Calu3 (cell line): ENCODE data around the gene TBC1D17. TPM values are rescaled to one million over a fixed set of nuclear protein-coding genes. Genes with fewer than 3 reads are reported as not detected.

Experiments
- BruUV-seq: library from RNA; stranded (reverse); fragments of 400-500 nt; replicated peaks from 2 replicates; lab custom pipeline; 2021; lab: Mats Ljungman, UMichigan
- CTCF ChIA-PET: fragments of 300-600 bp; sonication (Branson Sonifier 250); formaldehyde crosslinking; loops from one replicate; lab custom pipeline; 2022; ENCODE audit warnings: antibody characterized with exemption; lab: Charles Lee
- DNase-seq: peaks from one replicate; pipeline ENCODE4 v3.0.0; 2022
- H3K27ac Mint-ChIP-seq: one replicate; pipeline ENCODE4 v1.8.0; 2022; ENCODE audit warnings: mixed read lengths; ENCODE audit not compliant: unreplicated experiment
- H3K27me3 Mint-ChIP-seq: one replicate; pipeline ENCODE4 v1.8.0; 2022; ENCODE audit warnings: mixed read lengths; ENCODE audit not compliant: unreplicated experiment
- H3K36me3 Mint-ChIP-seq: one replicate; pipeline ENCODE4 v1.8.0; 2022; ENCODE audit warnings: mild to moderate bottlenecking, moderate library complexity, mixed read lengths; ENCODE audit not compliant: insufficient read depth, unreplicated experiment
- H3K4me1 Mint-ChIP-seq: one replicate; pipeline ENCODE4 v1.8.0; 2022; ENCODE audit warnings: mild to moderate bottlenecking, low read depth, mixed read lengths; ENCODE audit not compliant: unreplicated experiment
- H3K4me3 Mint-ChIP-seq: one replicate; pipeline ENCODE4 v1.8.0; 2022; ENCODE audit warnings: mild to moderate bottlenecking, low read depth, moderate library complexity, mixed read lengths; ENCODE audit not compliant: unreplicated experiment
- H3K9me3 Mint-ChIP-seq: one replicate; pipeline ENCODE4 v1.8.0; 2022; ENCODE audit warnings: low read depth, mixed read lengths; ENCODE audit not compliant: unreplicated experiment
- intact Hi-C: fragments of 100-400 bp; cut with micrococcal nuclease; formaldehyde crosslinking; loops from one replicate; pipeline ENCODE4 v1.10.0; 2022; ENCODE audit not compliant: unreplicated experiment
- total RNA-seq: library from RNA; stranded (reverse); gene quantifications from 2 replicates; pipeline ENCODE4 v1.2.3, GENCODE V29; 2022
- TF ChIP-seq, protein P1 (sequence below): fragments of 200-600 bp; IDR thresholded peaks from one replicate; pipeline ENCODE4 v1.8.0; 2022; ENCODE audit warnings: antibody characterized with exemption; ENCODE audit not compliant: unreplicated experiment

The TBC1D17 gene
- total RNA-seq, 1 experiment from 2014 or later, result 56.9 TPM

DNA sequence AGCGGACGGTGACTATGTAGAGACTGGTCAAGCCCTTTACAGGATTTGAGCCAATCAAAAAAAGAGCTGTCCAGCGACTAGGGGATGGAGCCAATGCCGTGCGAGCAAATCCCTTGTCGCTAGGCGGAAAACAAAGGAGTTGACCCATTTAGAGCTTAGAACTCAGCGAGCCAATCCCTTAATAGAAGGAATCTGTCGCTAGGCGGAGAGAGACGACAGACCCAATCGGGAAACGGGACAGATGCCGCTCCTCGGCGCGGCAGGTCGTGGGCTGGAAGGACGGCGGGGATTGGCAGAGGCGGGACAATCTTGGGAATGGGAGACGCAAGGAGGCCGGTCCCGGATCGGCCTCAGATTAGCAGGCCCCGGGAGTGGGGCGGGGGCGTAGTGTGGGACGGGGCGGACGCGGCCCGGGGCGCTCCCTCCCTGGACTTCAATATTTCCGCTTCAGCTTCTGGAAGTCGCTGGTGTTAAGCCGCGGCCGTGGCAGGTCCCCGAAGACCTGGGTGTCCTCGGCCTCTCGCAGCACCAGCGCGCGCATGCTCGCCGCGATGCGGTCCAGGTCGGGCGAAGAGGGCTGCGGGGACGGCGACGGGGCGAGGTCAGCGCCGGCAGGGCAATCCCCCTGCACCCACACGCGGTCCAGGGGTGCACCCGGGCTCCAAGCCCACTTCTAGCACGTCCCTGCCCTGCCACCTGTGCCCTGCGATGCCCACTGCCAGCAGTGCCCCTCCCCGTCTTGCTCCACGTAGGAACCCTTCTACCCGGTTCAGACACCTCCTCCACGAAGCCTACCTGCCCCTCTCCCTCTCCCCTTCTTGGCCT, 7.8 kb upstream of the TBC1D17 start:
- Mint-ChIP-seq H3K27me3 (no peaks in the 10 kb centered on the region), H3K27ac (no peak overlapping the region), H3K4me3 (no peak overlapping the region), H3K9me3 (no peaks in the 10 kb centered on the region), H3K36me3 (peaks cover 11% of the 10 kb centered on the region), H3K4me1 (peaks cover 33% of the 10 kb centered on the region)
- peak; percentile 97 for DNase-seq
- CTCF ChIA-PET, result interaction anchor here (0.7 to 1.1 kb wide), 6 partner anchors 9 to 876 kb away, joined by 3 to 10 read pairs (median 4); partner anchors contain the start of genes ATF5, NUP62 and RUVBL2
- BruUV-seq, result no TSS peak
- intact Hi-C loops, result no loop called here
- TF ChIP-seq, protein P1, sequence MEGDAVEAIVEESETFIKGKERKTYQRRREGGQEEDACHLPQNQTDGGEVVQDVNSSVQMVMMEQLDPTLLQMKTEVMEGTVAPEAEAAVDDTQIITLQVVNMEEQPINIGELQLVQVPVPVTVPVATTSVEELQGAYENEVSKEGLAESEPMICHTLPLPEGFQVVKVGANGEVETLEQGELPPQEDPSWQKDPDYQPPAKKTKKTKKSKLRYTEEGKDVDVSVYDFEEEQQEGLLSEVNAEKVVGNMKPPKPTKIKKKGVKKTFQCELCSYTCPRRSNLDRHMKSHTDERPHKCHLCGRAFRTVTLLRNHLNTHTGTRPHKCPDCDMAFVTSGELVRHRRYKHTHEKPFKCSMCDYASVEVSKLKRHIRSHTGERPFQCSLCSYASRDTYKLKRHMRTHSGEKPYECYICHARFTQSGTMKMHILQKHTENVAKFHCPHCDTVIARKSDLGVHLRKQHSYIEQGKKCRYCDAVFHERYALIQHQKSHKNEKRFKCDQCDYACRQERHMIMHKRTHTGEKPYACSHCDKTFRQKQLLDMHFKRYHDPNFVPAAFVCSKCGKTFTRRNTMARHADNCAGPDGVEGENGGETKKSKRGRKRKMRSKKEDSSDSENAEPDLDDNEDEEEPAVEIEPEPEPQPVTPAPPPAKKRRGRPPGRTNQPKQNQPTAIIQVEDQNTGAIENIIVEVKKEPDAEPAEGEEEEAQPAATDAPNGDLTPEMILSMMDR, result no peak

DNA sequence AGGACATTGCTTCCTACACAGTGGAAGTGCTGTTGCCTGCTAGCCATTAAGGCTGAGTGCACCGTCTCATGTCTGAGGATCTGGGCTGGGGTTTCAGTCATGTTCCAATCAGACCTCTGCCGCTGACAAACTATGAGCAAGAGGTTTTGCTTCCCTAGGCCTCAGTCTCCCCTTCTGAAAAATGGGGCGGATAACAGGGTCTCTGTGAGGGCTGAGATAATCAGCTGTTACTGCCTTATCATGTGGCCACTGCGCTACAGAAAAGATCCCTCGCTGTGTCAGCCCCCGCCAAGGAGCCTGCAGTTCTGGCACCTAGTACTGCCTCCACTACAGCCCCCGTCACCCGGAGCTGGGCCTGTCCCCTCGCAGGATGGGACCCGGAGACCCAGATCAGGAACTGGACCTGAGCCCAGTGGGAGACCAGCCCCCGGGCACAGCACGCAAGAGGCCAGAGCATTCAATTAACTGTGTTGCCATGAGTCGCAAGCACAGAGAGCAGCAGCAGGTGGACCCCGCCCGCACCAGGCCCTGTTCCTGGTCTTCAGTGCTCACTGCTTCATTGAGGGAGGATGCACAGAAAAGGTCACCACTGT, 7.1 kb upstream of the TBC1D17 start:
- Mint-ChIP-seq H3K27ac (no peak overlapping the region), H3K4me3 (no peak overlapping the region), H3K9me3 (no peaks in the 10 kb centered on the region), H3K4me1 (peaks cover 26% of the 10 kb centered on the region), H3K36me3 (peaks cover 11% of the 10 kb centered on the region), H3K27me3 (no peaks in the 10 kb centered on the region)
- BruUV-seq, result no TSS peak
- TF ChIP-seq, protein P1, result no peak
- intact Hi-C loops, result no loop called here
- DNase-seq, result no peak
- CTCF ChIA-PET, result interaction anchor here (0.5 kb wide), 1 partner anchor 59 kb away, joined by 4 read pairs; no protein-coding TSS in a partner anchor

DNA sequence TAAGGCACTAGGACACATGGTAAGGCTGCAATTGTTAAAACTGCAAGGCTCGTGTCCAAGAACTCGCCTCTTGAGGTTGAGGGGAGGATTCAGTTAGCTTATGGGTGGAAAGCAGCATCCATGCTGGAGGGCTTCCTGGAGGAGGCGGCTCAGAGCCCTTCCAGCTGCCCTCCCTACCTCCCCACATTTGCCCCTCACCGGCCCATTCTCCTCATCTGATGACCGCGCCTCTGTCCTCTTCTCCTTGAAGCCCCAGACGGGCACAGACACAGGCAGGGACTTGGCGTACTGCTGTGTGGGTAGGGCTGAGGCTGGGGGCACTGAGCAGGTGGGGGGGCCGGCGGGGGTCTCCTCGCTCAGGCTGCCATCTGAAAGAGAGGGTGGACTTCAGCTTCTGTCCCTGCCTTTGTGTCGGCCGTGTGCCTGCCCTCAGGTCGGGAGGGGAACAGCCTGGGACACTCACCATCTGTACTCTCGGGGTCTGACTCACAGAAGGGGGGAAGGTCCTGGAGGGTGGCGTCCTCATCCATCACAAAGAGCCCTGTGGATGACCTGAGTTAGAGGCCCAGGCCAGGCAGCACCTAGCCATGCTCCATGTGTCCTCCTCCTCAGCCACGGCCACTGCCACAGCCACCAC, 6.0 kb upstream of the TBC1D17 start:
- Mint-ChIP-seq H3K27ac (no peak overlapping the region), H3K4me3 (peak overlapping the region; percentile 27), H3K36me3 (peaks cover 11% of the 10 kb centered on the region), H3K4me1 (peaks cover 15% of the 10 kb centered on the region), H3K9me3 (no peaks in the 10 kb centered on the region), H3K27me3 (no peaks in the 10 kb centered on the region)
- CTCF ChIA-PET, result no interaction called here
- no TSS peak for BruUV-seq
- DNase-seq, result no peak
- TF ChIP-seq, protein P1, result no peak
- intact Hi-C loops, result no loop called here

DNA sequence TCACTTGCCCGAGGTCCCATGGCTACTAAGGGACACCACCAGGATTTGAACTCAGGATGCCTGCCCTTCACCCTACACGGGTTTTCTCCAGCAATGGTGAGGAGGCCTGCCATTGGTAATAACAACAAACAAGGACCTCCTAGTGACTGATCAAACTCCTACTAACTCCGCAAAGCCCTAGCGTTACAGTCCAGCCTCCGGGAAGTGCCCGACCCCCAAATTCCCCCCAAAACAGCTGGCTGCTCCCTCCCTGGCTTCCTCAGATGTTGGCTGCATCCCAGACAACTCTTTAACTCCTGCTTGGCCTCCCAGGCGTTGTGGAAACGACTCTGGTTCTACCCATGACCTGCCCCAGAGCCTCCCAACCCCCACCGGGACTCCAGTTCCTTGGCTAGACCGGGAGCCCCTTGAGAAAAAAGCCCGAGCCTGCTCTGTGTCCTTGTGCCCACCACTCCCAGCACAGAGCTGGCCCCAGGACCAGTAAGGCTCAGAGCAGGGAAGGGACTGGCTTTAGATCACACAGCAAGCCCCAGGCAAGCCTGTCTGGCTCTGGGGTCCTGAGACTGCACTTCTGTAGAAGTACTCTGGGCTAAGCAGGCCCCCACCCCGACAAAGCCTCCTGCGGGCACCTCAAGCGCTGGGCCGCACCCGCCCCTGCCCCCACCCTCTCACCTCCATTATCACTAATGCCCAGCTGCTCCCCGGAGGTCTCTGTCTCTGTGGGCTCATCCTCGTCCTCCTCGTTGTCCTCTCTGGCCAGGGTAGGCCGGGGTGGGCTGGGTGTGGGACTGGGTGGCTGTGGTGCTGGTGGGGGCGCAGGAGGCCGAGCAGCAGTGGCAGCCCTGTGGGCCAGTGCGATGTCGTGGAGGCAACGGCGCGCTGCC, 5.0 kb upstream of the TBC1D17 start:
- peaks cover 11% of the 10 kb centered on the region for H3K36me3 Mint-ChIP-seq
- BruUV-seq, result no TSS peak
- intact Hi-C loops, result no loop called here
- TF ChIP-seq, protein P1, result no peak
- H3K27ac Mint-ChIP-seq, result no peak overlapping the region
- CTCF ChIA-PET, result no interaction called here
- H3K4me1 Mint-ChIP-seq, result peaks cover 9% of the 10 kb centered on the region
- H3K9me3 Mint-ChIP-seq, result no peaks in the 10 kb centered on the region
- no peak for DNase-seq
- H3K27me3 Mint-ChIP-seq, result no peaks in the 10 kb centered on the region
- peak overlapping the region; percentile 27 for H3K4me3 Mint-ChIP-seq
